Loucy (cell line): ENCODE data around the gene SPATA31E1.

Experiments used
- H2AFZ ChIP-seq: fragments of 200-600 bp; sonication (generic); 2 replicates; pipeline ENCODE4 v1.6.0; 2016; ENCODE audit warnings: antibody characterized with exemption, mild to moderate bottlenecking, low read length, moderate library complexity
- H3F3A ChIP-seq: fragments of 200-600 bp; 2 replicates; pipeline ENCODE4 v1.6.0; 2016; ENCODE audit warnings: antibody characterized with exemption, low read depth, mild to moderate bottlenecking
- H3K27me3 ChIP-seq: fragments of 200-600 bp; sonication (generic); 2 replicates; pipeline ENCODE4 v1.6.1; 2014; ENCODE audit warnings: low read length, mild to moderate bottlenecking; ENCODE audit not compliant: insufficient read depth, poor library complexity, severe bottlenecking
- H3K36me3 ChIP-seq: fragments of 200-600 bp; sonication (generic); 2 replicates; pipeline ENCODE4 v1.6.1; 2016; ENCODE audit warnings: low read length; ENCODE audit not compliant: insufficient read depth
- H3K4me1 ChIP-seq: fragments of 200-600 bp; sonication (generic); 2 replicates; pipeline ENCODE4 v1.5.1; 2014; ENCODE audit warnings: low read length, mild to moderate bottlenecking; ENCODE audit not compliant: insufficient read depth, poor library complexity, severe bottlenecking
- H3K4me2 ChIP-seq: fragments of 200-600 bp; sonication (generic); 2 replicates; pipeline ENCODE4 v1.6.0; 2014; ENCODE audit warnings: antibody characterized with exemption, low read length, low read depth, mild to moderate bottlenecking; ENCODE audit not compliant: poor library complexity, severe bottlenecking
- H3K4me3 ChIP-seq: fragments of 200-600 bp; sonication (generic); 2 replicates; pipeline ENCODE4 v1.5.1; 2014; ENCODE audit warnings: low read length, mild to moderate bottlenecking, mixed read lengths; ENCODE audit not compliant: poor library complexity, severe bottlenecking
- H3K79me2 ChIP-seq: fragments of 200-600 bp; sonication (generic); 2 replicates; pipeline ENCODE4 v1.6.1; 2014; ENCODE audit warnings: low read length; ENCODE audit not compliant: insufficient read depth
- H3K9ac ChIP-seq: fragments of 200-600 bp; sonication (generic); 2 replicates; pipeline ENCODE4 v1.6.0; 2014; ENCODE audit warnings: mild to moderate bottlenecking, low read depth, low read length, moderate library complexity; ENCODE audit not compliant: poor library complexity, severe bottlenecking
- H3K9me2 ChIP-seq: fragments of 200-600 bp; sonication (generic); replicated peaks from 2 replicates; pipeline ENCODE4 v1.6.1; 2016; ENCODE audit warnings: low read depth, low read length, mixed read lengths
- H3K9me3 ChIP-seq: fragments of 200-600 bp; sonication (generic); 2 replicates; pipeline ENCODE4 v1.6.1; 2014; ENCODE audit warnings: mild to moderate bottlenecking, antibody characterized with exemption, low read length, low read depth; ENCODE audit not compliant: insufficient read depth
- H4K20me1 ChIP-seq: fragments of 200-600 bp; sonication (generic); 2 replicates; pipeline ENCODE4 v1.6.0; 2014; ENCODE audit warnings: antibody characterized with exemption, low read length, mild to moderate bottlenecking; ENCODE audit not compliant: insufficient read depth, poor library complexity, severe bottlenecking
- EZH2phosphoT487 ChIP-seq: fragments of 200-600 bp; IDR thresholded peaks from 2 replicates; pipeline ENCODE4 v1.6.1; 2018; ENCODE audit warnings: antibody characterized with exemption, mild to moderate bottlenecking, moderate library complexity, borderline replicate concordance
- TF ChIP-seq, protein P1 (sequence below): fragments of 200-600 bp; sonication (generic); conservative IDR thresholded peaks from 2 replicates; pipeline ENCODE4 v1.5.1; 2014; ENCODE audit warnings: mild to moderate bottlenecking, antibody characterized with exemption, low read length

The SPATA31E1 gene

DNA sequence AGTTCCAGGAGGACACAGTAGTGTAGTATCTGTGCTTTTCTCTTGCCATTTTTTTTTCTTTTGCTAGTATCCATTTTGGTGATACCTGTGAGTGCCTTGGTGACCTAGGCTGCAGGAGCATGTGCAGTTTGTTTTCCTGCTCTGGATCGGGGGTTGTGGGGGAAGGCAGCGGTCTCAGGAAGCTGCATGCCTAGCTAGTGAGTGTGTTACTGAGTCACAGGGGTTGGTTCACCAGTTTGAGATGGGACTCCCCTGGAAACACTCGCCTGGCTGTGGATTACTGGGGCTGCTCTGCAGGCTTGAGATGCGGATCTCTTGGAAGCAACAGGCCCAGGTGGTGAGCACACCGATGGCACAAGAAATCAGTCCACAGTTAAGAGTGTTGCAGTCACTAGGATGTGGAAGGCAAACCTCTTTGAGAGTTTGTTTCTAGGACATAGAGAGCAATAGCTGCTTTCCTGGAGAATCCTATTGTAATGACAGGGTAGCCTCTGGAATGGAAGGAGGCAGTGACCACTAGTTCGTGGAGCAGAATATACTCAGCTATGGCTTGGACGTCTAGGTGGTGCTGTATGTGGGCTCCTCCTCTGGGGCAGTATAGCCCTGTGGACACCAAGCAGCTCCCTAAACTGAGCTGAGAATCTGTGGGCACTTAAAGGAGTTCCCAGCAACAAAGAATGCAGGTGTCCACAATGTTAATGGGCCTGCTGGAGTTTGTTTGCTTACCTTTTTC is 20.0 kb upstream of the SPATA31E1 start:
- no peaks in the 10 kb centered on the region for H3K4me1 ChIP-seq
- H3K4me3 ChIP-seq: no peak overlapping the region
- TF ChIP-seq, protein P1, sequence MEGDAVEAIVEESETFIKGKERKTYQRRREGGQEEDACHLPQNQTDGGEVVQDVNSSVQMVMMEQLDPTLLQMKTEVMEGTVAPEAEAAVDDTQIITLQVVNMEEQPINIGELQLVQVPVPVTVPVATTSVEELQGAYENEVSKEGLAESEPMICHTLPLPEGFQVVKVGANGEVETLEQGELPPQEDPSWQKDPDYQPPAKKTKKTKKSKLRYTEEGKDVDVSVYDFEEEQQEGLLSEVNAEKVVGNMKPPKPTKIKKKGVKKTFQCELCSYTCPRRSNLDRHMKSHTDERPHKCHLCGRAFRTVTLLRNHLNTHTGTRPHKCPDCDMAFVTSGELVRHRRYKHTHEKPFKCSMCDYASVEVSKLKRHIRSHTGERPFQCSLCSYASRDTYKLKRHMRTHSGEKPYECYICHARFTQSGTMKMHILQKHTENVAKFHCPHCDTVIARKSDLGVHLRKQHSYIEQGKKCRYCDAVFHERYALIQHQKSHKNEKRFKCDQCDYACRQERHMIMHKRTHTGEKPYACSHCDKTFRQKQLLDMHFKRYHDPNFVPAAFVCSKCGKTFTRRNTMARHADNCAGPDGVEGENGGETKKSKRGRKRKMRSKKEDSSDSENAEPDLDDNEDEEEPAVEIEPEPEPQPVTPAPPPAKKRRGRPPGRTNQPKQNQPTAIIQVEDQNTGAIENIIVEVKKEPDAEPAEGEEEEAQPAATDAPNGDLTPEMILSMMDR: no peak
- TF ChIP-seq EZH2phosphoT487: no peak
- no peaks in the 10 kb centered on the region for H3K79me2 ChIP-seq
- H3K9ac ChIP-seq: no peak overlapping the region
- H3K4me2 ChIP-seq: no peak overlapping the region
- no peaks in the 10 kb centered on the region for H3K27me3 ChIP-seq
- no peaks in the 10 kb centered on the region for H4K20me1 ChIP-seq
- H2AFZ ChIP-seq: no peak overlapping the region
- H3K9me3 ChIP-seq: no peaks in the 10 kb centered on the region
- H3F3A ChIP-seq: no peaks in the 10 kb centered on the region
- no peaks in the 10 kb centered on the region for H3K9me2 ChIP-seq
- no peaks in the 10 kb centered on the region for H3K36me3 ChIP-seq

DNA sequence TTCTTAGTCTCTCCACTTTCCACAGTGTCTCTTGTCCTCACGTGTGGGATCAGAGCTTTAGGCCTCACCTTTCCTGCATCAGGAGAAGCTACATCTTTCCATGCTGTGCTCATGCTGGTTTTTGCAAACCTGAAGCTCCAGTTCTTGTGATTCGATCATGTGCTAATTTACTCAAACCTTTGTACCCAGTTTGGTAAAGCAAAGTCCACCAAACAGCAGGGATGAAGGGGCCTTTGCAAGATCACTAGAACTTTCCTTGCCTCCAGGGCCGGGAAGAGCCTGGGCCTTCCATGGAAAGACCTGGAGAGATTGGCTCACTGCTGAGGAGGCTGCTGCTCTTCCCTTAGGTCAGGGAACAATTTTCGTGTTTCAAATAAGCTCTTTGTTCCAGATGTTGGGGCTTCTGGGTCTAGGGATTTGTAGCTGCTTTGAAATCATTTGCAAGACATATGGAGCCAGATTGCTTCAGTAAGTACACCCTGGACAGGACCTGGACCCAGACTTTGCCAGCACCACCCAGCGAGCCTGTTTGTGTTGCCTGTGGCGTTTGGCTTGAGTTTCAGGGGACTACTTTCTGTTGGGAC is 18.7 kb upstream of the SPATA31E1 start:
- Histone ChIP-seq H3K4me3 (no peak overlapping the region), H3K36me3 (no peaks in the 10 kb centered on the region), H3K79me2 (no peaks in the 10 kb centered on the region), H3F3A (no peaks in the 10 kb centered on the region), H3K9me2 (no peaks in the 10 kb centered on the region), H3K4me2 (no peak overlapping the region), H2AFZ (no peak overlapping the region), H4K20me1 (no peaks in the 10 kb centered on the region), H3K9ac (no peak overlapping the region), H3K9me3 (no peaks in the 10 kb centered on the region), H3K27me3 (no peaks in the 10 kb centered on the region), H3K4me1 (no peaks in the 10 kb centered on the region)
- TF ChIP-seq EZH2phosphoT487: no peak
- TF ChIP-seq, protein P1: no peak

DNA sequence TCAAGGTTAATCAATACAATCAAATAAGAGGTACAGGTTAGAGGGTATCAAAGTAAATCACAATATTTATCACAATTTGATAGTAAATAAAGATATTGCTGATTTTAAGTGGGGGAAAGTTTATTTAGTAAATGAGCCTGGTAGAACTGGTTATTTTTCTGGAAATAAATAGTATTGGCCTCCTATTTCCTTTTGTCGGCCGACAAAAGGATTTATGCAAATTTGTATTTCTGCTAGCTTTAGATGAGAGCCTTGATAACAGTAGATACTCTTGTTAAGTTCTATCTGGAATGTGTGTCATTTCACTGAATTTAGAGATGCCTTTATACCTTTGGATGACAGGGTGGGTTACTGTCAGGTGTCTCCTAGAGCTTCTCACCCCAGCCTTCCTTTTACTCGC is 17.8 kb upstream of the SPATA31E1 start:
- H3K4me3 ChIP-seq: no peak overlapping the region
- H2AFZ ChIP-seq: no peak overlapping the region
- no peak overlapping the region for H3K4me2 ChIP-seq
- H3K9ac ChIP-seq: no peak overlapping the region
- no peaks in the 10 kb centered on the region for H3K79me2 ChIP-seq
- no peaks in the 10 kb centered on the region for H4K20me1 ChIP-seq
- H3F3A ChIP-seq: no peaks in the 10 kb centered on the region
- H3K4me1 ChIP-seq: no peaks in the 10 kb centered on the region
- H3K36me3 ChIP-seq: no peaks in the 10 kb centered on the region
- TF ChIP-seq EZH2phosphoT487: no peak
- TF ChIP-seq, protein P1: no peak
- no peaks in the 10 kb centered on the region for H3K9me2 ChIP-seq
- H3K27me3 ChIP-seq: no peaks in the 10 kb centered on the region
- H3K9me3 ChIP-seq: no peaks in the 10 kb centered on the region
